Measurements from ENCODE around the gene MYRIP.

Gene MYRIP

GRCh38 chr3:39935261-39935660, 125.9 kb downstream of the MYRIP start:
- H3K4me1 ChIP-seq (ENCODE audit: control insufficient read depth, low read length) = no peaks in the 10 kb centered on the region
- H3K4me2 ChIP-seq (ENCODE audit: low read length) = no peak overlapping the region
- no peaks in the 10 kb centered on the region for H3K9me3 ChIP-seq (ENCODE audit: control insufficient read depth, insufficient read depth, low read length)
- H3K27ac ChIP-seq (ENCODE audit: low read depth, low read length) = no peak overlapping the region
- no peaks in the 10 kb centered on the region for H3K9me2 ChIP-seq (replicated peaks; ENCODE audit: control insufficient read depth, low read length)
- no peaks in the 10 kb centered on the region for H4K20me1 ChIP-seq (ENCODE audit: control insufficient read depth, insufficient read depth, low read depth, low read length)
- H3F3A ChIP-seq (ENCODE audit: control insufficient read depth, insufficient read depth) = no peaks in the 10 kb centered on the region
- no peaks in the 10 kb centered on the region for H3K36me3 ChIP-seq (ENCODE audit: control insufficient read depth, low read length)
- TF ChIP-seq CTCF (IDR thresholded peaks at IDR 0.05; ENCODE audit: low read depth, low read length, poor library complexity, severe bottlenecking) (no peak), EZH2phosphoT487 (IDR thresholded peaks at IDR 0.05; ENCODE audit: borderline replicate concordance, low read length) (no peak)
- no peak overlapping the region for H3K4me3 ChIP-seq (ENCODE audit: low read length)
- no peaks in the 10 kb centered on the region for H3K27me3 ChIP-seq (ENCODE audit: control insufficient read depth, low read length)
- no peaks in the 10 kb centered on the region for H3K79me2 ChIP-seq (ENCODE audit: control insufficient read depth, low read length)

GRCh38 chr3:39936848-39937247, 127.4 kb downstream of the MYRIP start:
- Histone ChIP-seq H3K36me3 (ENCODE audit: control insufficient read depth, low read length) (no peaks in the 10 kb centered on the region), H3K4me2 (ENCODE audit: low read length) (no peak overlapping the region)

GRCh38 chr3:39937315-39937714, 127.9 kb downstream of the MYRIP start:
- H3K79me2 ChIP-seq (ENCODE audit: control insufficient read depth, low read length) = no peaks in the 10 kb centered on the region
- no peaks in the 10 kb centered on the region for H3K27me3 ChIP-seq (ENCODE audit: control insufficient read depth, low read length)
- H3K9me3 ChIP-seq (ENCODE audit: control insufficient read depth, insufficient read depth, low read length) = no peaks in the 10 kb centered on the region
- no peaks in the 10 kb centered on the region for H3F3A ChIP-seq (ENCODE audit: control insufficient read depth, insufficient read depth)
- TF ChIP-seq CTCF (IDR thresholded peaks at IDR 0.05; ENCODE audit: low read depth, low read length, poor library complexity, severe bottlenecking) (no peak), EZH2phosphoT487 (IDR thresholded peaks at IDR 0.05; ENCODE audit: borderline replicate concordance, low read length) (no peak)
- no peak overlapping the region for H3K4me2 ChIP-seq (ENCODE audit: low read length)
- no peak overlapping the region for H3K4me3 ChIP-seq (ENCODE audit: low read length)
- H3K27ac ChIP-seq (ENCODE audit: low read depth, low read length) = no peak overlapping the region
- H3K4me1 ChIP-seq (ENCODE audit: control insufficient read depth, low read length) = no peaks in the 10 kb centered on the region
- no peaks in the 10 kb centered on the region for H3K36me3 ChIP-seq (ENCODE audit: control insufficient read depth, low read length)
- H4K20me1 ChIP-seq (ENCODE audit: control insufficient read depth, insufficient read depth, low read depth, low read length) = no peaks in the 10 kb centered on the region
- no peaks in the 10 kb centered on the region for H3K9me2 ChIP-seq (replicated peaks; ENCODE audit: control insufficient read depth, low read length)

More at GRCh38 chr3:39936848-39937247, 127.4 kb downstream of the MYRIP start:
- H3K4me3 ChIP-seq (ENCODE audit: low read length) = no peak overlapping the region
- H3K27ac ChIP-seq (ENCODE audit: low read depth, low read length) = no peak overlapping the region
- H4K20me1 ChIP-seq (ENCODE audit: control insufficient read depth, insufficient read depth, low read depth, low read length) = no peaks in the 10 kb centered on the region
- no peaks in the 10 kb centered on the region for H3K9me2 ChIP-seq (replicated peaks; ENCODE audit: control insufficient read depth, low read length)
- no peaks in the 10 kb centered on the region for H3K79me2 ChIP-seq (ENCODE audit: control insufficient read depth, low read length)
- H3K4me1 ChIP-seq (ENCODE audit: control insufficient read depth, low read length) = no peaks in the 10 kb centered on the region
- no peaks in the 10 kb centered on the region for H3K27me3 ChIP-seq (ENCODE audit: control insufficient read depth, low read length)
- no peaks in the 10 kb centered on the region for H3K9me3 ChIP-seq (ENCODE audit: control insufficient read depth, insufficient read depth, low read length)
- TF ChIP-seq EZH2phosphoT487 (IDR thresholded peaks at IDR 0.05; ENCODE audit: borderline replicate concordance, low read length) = no peak
- TF ChIP-seq CTCF (IDR thresholded peaks at IDR 0.05; ENCODE audit: low read depth, low read length, poor library complexity, severe bottlenecking) = no peak
- no peaks in the 10 kb centered on the region for H3F3A ChIP-seq (ENCODE audit: control insufficient read depth, insufficient read depth)

GRCh38 chr3:39937874-39938273, 128.5 kb downstream of the MYRIP start:
- H3K27me3 ChIP-seq (ENCODE audit: control insufficient read depth, low read length) = no peaks in the 10 kb centered on the region
- no peak overlapping the region for H3K4me2 ChIP-seq (ENCODE audit: low read length)
- H4K20me1 ChIP-seq (ENCODE audit: control insufficient read depth, insufficient read depth, low read depth, low read length) = no peaks in the 10 kb centered on the region
- no peaks in the 10 kb centered on the region for H3K9me3 ChIP-seq (ENCODE audit: control insufficient read depth, insufficient read depth, low read length)
- no peaks in the 10 kb centered on the region for H3K79me2 ChIP-seq (ENCODE audit: control insufficient read depth, low read length)
- H3K9me2 ChIP-seq (replicated peaks; ENCODE audit: control insufficient read depth, low read length) = no peaks in the 10 kb centered on the region
- H3F3A ChIP-seq (ENCODE audit: control insufficient read depth, insufficient read depth) = no peaks in the 10 kb centered on the region
- H3K4me1 ChIP-seq (ENCODE audit: control insufficient read depth, low read length) = no peaks in the 10 kb centered on the region
- no peak for TF ChIP-seq EZH2phosphoT487 (IDR thresholded peaks at IDR 0.05; ENCODE audit: borderline replicate concordance, low read length)
- TF ChIP-seq CTCF (IDR thresholded peaks at IDR 0.05; ENCODE audit: low read depth, low read length, poor library complexity, severe bottlenecking) = no peak
- no peak overlapping the region for H3K4me3 ChIP-seq (ENCODE audit: low read length)
- H3K27ac ChIP-seq (ENCODE audit: low read depth, low read length) = no peak overlapping the region
- H3K36me3 ChIP-seq (ENCODE audit: control insufficient read depth, low read length) = no peaks in the 10 kb centered on the region

All from DOHH2 (cell line).